Ishikawa (cell line): Measurements from ENCODE around the gene HES1.

Experiments
- CEBPB ChIP-seq: IDR thresholded peaks from 2 replicates; pipeline ENCODE4 v1.6.1; 2012
- CREB1 ChIP-seq: IDR thresholded peaks from 2 replicates; pipeline ENCODE4 v1.6.1; 2012; ENCODE audit warnings: low read depth
- EGR1 ChIP-seq: IDR thresholded peaks from 2 replicates; pipeline ENCODE4 v1.6.1; 2012
- EP300 ChIP-seq: IDR thresholded peaks from 2 replicates; pipeline ENCODE4 v1.6.1; 2012; ENCODE audit warnings: borderline replicate concordance
- FOXM1 ChIP-seq: IDR thresholded peaks from 2 replicates; pipeline ENCODE4 v1.6.1; 2012; ENCODE audit warnings: low read depth, borderline replicate concordance
- NFIC ChIP-seq: IDR thresholded peaks from 2 replicates; pipeline ENCODE4 v1.6.1; 2012
- RAD21 ChIP-seq: IDR thresholded peaks from 2 replicates; pipeline ENCODE4 v1.6.1; 2012; ENCODE audit warnings: low read depth
- TAF1 ChIP-seq: IDR thresholded peaks from 2 replicates; pipeline ENCODE4 v1.6.1; 2012; ENCODE audit warnings: low read depth, mild to moderate bottlenecking
- TCF12 ChIP-seq: IDR thresholded peaks from 2 replicates; pipeline ENCODE4 v1.6.1; 2012; ENCODE audit warnings: low read depth
- TEAD4 ChIP-seq: IDR thresholded peaks from 2 replicates; pipeline ENCODE4 v1.6.1; 2012
- YY1 ChIP-seq: IDR thresholded peaks from 2 replicates; pipeline ENCODE4 v1.6.1; 2012; ENCODE audit warnings: low read depth
- ZBTB7A ChIP-seq: IDR thresholded peaks from 2 replicates; pipeline ENCODE4 v1.6.1; 2012; ENCODE audit warnings: low read depth
- TF ChIP-seq, protein P1 (sequence below): IDR thresholded peaks from 2 replicates; pipeline ENCODE4 v1.6.1; 2012
- TF ChIP-seq, protein P2 (sequence below): IDR thresholded peaks from 2 replicates; pipeline ENCODE4 v1.6.1; 2012; ENCODE audit warnings: low read depth, mild to moderate bottlenecking
- TF ChIP-seq, protein P3 (sequence below): IDR thresholded peaks from 2 replicates; pipeline ENCODE4 v1.6.1; 2012

Gene HES1

DNA sequence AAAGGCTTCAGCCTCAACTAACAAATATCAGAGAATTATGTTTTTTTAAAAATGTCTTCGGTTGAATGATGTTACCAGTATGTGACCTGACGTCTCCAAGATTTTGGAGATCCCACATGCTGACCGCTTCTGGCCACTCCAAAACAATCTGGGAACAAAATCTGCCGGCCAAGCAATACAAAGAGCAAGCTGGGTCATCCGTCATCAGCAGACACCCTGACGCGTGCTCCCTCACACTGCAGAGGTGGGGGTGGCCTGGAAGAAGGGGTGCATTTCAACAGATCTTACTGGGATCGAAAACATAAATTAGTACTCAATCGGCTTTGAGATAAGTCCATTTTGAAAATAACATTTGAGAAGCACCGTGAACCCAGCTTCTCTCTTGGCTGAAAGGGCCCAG lies 33.6 kb downstream of the HES1 start:
- TF ChIP-seq FOXM1 (no peak), TAF1 (no peak), ZBTB7A (no peak), RAD21 (no peak), TCF12 (no peak), YY1 (no peak), NFIC (no peak), CREB1 (no peak), CEBPB (no peak), EGR1 (no peak), TEAD4 (no peak)
- TF ChIP-seq, protein P1, sequence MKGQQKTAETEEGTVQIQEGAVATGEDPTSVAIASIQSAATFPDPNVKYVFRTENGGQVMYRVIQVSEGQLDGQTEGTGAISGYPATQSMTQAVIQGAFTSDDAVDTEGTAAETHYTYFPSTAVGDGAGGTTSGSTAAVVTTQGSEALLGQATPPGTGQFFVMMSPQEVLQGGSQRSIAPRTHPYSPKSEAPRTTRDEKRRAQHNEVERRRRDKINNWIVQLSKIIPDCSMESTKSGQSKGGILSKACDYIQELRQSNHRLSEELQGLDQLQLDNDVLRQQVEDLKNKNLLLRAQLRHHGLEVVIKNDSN = no peak
- TF ChIP-seq, protein P2, sequence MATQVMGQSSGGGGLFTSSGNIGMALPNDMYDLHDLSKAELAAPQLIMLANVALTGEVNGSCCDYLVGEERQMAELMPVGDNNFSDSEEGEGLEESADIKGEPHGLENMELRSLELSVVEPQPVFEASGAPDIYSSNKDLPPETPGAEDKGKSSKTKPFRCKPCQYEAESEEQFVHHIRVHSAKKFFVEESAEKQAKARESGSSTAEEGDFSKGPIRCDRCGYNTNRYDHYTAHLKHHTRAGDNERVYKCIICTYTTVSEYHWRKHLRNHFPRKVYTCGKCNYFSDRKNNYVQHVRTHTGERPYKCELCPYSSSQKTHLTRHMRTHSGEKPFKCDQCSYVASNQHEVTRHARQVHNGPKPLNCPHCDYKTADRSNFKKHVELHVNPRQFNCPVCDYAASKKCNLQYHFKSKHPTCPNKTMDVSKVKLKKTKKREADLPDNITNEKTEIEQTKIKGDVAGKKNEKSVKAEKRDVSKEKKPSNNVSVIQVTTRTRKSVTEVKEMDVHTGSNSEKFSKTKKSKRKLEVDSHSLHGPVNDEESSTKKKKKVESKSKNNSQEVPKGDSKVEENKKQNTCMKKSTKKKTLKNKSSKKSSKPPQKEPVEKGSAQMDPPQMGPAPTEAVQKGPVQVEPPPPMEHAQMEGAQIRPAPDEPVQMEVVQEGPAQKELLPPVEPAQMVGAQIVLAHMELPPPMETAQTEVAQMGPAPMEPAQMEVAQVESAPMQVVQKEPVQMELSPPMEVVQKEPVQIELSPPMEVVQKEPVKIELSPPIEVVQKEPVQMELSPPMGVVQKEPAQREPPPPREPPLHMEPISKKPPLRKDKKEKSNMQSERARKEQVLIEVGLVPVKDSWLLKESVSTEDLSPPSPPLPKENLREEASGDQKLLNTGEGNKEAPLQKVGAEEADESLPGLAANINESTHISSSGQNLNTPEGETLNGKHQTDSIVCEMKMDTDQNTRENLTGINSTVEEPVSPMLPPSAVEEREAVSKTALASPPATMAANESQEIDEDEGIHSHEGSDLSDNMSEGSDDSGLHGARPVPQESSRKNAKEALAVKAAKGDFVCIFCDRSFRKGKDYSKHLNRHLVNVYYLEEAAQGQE = no peak
- TF ChIP-seq, protein P3, sequence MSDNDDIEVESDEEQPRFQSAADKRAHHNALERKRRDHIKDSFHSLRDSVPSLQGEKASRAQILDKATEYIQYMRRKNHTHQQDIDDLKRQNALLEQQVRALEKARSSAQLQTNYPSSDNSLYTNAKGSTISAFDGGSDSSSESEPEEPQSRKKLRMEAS = no peak

DNA sequence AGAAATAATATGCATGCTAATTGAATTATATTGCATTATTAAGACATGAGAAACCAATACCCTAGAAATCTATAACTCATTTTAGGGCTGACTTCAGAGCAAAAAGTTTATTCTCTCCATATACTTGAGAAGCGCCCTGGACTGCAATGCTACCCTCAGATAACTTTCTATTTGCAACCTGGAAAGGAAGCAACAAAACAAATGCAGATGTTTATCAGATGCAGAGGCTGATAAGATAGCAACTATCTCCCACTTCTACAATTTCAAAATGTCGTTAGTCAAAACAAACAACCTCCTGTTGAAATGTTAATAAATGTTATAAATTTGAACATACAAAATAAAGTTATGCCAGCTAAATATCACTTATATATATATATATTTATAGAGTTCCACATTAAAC lies 34.8 kb downstream of the HES1 start:
- TF ChIP-seq EP300 = no peak
- TF ChIP-seq, protein P2 = no peak
- TF ChIP-seq RAD21 = no peak
- TF ChIP-seq YY1 = no peak
- TF ChIP-seq, protein P1 = no peak
- TF ChIP-seq FOXM1 = no peak
- no peak for TF ChIP-seq CREB1
- TF ChIP-seq EGR1 = no peak
- TF ChIP-seq TAF1 = no peak
- TF ChIP-seq NFIC = no peak
- TF ChIP-seq TEAD4 = no peak
- TF ChIP-seq TCF12 = no peak

DNA sequence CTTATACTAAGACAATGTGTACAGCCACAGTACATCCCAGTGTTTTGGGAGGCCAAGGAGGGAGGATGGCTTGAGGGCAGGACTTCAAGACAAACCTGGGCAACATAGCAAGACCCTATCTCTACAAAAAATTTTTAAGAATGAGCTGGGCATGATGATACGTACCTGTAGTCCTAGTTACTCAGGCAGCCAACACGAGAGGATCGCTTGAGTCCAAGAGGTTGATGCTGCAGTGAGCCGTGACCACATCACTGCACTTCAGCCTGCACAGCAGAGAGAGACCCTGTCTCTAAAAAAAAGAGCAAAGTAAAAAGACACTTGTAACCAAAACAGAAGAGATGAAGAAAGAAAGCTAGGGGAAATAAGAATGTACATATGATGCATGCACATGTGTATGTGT lies 38.5 kb downstream of the HES1 start:
- TF ChIP-seq EGR1 = no peak
- TF ChIP-seq RAD21 = no peak
- no peak for TF ChIP-seq NFIC
- TF ChIP-seq, protein P1 = no peak
- TF ChIP-seq, protein P3 = no peak

DNA sequence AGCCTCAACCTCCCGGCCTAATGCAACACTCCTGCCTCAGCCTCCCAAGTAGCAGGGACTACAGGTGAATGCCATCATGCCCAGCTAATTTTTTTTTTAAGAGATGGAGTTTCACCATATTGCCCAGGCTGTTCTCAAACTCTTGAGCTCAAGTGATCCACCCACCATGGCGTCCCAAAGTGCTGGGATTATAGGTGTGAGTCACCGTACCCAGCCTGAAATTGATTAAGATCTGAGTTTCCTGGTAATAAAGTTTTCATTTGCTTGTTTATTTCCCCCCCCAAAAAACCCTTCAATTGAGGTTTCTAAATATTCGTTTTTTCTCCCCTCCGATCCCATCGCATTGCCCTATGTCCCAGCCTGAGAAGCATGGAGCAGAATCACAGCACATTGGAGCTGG lies 39.0 kb downstream of the HES1 start:
- TF ChIP-seq FOXM1 = no peak
- TF ChIP-seq, protein P2 = no peak
- no peak for TF ChIP-seq ZBTB7A
- TF ChIP-seq TEAD4 = no peak
- TF ChIP-seq, protein P3 = no peak
- TF ChIP-seq CEBPB = no peak
- TF ChIP-seq, protein P1 = no peak
- no peak for TF ChIP-seq YY1
- TF ChIP-seq EGR1 = no peak
